Ovary (tissue), 3 donors: ENCODE results near the gene DNAJC16.
"Not testable (repeated sequence)": the region's sequence is repeated elsewhere in the genome, so short reads cannot be mapped to it uniquely, and the experiment has no call there.

Experiments
- POLR2A ChIP-seq: fragments of 450-650 bp; IDR thresholded peaks from one replicate; pipeline ENCODE4 v1.6.1; 2017; ENCODE audit warnings: antibody characterized with exemption, mild to moderate bottlenecking, moderate library complexity
- TF ChIP-seq, protein P1 (sequence below), 3 donors: fragments of 450-650 bp in 2 of 3; fragments of 200-600 bp in 1 of 3; IDR thresholded peaks; one replicate each; pipeline versions ENCODE4 v1.5.1 to v1.8.0; 2016 to 2022; ENCODE audit warnings: antibody characterized with exemption in 3 of 3, mild to moderate bottlenecking in 1 of 3
- donor health status: DM: no; HTN: no; CAD: no.

DNA sequence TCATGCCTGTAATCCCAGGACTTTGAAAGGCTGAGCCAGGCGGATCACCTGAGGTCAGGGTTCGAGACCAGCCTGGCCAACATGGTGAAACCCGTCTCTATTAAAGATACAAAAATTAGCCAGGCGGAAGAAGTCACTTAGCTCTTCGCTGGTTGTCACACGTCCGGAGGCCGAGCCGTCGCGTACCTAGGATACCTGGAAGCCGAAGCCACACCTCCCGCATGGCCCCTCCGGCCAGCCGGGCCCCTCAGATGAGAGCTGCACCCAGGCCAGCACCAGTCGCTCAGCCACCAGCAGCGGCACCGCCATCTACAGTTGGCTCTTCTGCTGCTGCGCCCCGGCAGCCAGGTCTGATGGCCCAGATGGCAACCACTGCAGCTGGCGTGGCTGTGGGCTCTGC is 77.8 kb downstream of the DNAJC16 start:
- TF ChIP-seq, protein P1, sequence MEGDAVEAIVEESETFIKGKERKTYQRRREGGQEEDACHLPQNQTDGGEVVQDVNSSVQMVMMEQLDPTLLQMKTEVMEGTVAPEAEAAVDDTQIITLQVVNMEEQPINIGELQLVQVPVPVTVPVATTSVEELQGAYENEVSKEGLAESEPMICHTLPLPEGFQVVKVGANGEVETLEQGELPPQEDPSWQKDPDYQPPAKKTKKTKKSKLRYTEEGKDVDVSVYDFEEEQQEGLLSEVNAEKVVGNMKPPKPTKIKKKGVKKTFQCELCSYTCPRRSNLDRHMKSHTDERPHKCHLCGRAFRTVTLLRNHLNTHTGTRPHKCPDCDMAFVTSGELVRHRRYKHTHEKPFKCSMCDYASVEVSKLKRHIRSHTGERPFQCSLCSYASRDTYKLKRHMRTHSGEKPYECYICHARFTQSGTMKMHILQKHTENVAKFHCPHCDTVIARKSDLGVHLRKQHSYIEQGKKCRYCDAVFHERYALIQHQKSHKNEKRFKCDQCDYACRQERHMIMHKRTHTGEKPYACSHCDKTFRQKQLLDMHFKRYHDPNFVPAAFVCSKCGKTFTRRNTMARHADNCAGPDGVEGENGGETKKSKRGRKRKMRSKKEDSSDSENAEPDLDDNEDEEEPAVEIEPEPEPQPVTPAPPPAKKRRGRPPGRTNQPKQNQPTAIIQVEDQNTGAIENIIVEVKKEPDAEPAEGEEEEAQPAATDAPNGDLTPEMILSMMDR (IDR thresholded peaks at IDR 0.05) = not testable (repeated sequence)
- not testable (repeated sequence) for TF ChIP-seq POLR2A
